ENCODE results near the gene GET4. TPM values are rescaled to one million over a fixed set of nuclear protein-coding genes. Genes with fewer than 3 reads are reported as not detected.
"Not testable (repeated sequence)": the region's sequence is repeated elsewhere in the genome, so short reads cannot be mapped to it uniquely, and the experiment has no call there.

The GET4 gene
- total RNA-seq, 1 experiment from 2014 or later = 96.7 TPM

- ChIA-PET CTCF (interaction anchor here (1.0 kb wide), 1 partner anchor 9 kb away, joined by 3 read pairs; no protein-coding TSS in a partner anchor), POLR2A (ENCODE audit: unreplicated experiment) (interaction anchor here (0.6 kb wide), 1 partner anchor 8 kb away, joined by 6 read pairs; no protein-coding TSS in a partner anchor)
- Histone ChIP-seq H3K4me1 (ENCODE audit: insufficient read depth, low read length) (peaks cover 15% of the 10 kb centered on the region), H3K36me3 (ENCODE audit: low read depth, low read length) (no peaks in the 10 kb centered on the region), H3K27me3 (ENCODE audit: low read length) (no peaks in the 10 kb centered on the region), H4K20me1 (ENCODE audit: low read length) (no peaks in the 10 kb centered on the region), H3K9me2 (replicated peaks; ENCODE audit: low read length) (no peaks in the 10 kb centered on the region), H3K4me2 (ENCODE audit: low read length) (peak overlapping the region; percentile 69), H2AFZ (ENCODE audit: low read length) (peak overlapping the region; percentile 58), H3K9me3 (ENCODE audit: low read length) (no peaks in the 10 kb centered on the region), H3F3A (ENCODE audit: low read length, unreplicated experiment) (no peaks in the 10 kb centered on the region), H3K9ac (ENCODE audit: low read length) (peak overlapping the region; percentile 57; the same call in 1 of the 2 replicates), H3K27ac (ENCODE audit: low read length) (peak overlapping the region; percentile 66), H3K4me3 (ENCODE audit: low read length) (peak overlapping the region; percentile 23; the same call in 1 of the 2 replicates), H3K79me2 (ENCODE audit: low read length) (no peaks in the 10 kb centered on the region)
- no TSS peak for BruUV-seq (replicated peaks)
- ATAC-seq (no peak), DNase-seq (no peak)
- TF ChIP-seq, protein P1, sequence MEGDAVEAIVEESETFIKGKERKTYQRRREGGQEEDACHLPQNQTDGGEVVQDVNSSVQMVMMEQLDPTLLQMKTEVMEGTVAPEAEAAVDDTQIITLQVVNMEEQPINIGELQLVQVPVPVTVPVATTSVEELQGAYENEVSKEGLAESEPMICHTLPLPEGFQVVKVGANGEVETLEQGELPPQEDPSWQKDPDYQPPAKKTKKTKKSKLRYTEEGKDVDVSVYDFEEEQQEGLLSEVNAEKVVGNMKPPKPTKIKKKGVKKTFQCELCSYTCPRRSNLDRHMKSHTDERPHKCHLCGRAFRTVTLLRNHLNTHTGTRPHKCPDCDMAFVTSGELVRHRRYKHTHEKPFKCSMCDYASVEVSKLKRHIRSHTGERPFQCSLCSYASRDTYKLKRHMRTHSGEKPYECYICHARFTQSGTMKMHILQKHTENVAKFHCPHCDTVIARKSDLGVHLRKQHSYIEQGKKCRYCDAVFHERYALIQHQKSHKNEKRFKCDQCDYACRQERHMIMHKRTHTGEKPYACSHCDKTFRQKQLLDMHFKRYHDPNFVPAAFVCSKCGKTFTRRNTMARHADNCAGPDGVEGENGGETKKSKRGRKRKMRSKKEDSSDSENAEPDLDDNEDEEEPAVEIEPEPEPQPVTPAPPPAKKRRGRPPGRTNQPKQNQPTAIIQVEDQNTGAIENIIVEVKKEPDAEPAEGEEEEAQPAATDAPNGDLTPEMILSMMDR (conservative IDR thresholded peaks at IDR 0.05; ENCODE audit: low read depth, low read length) = no peak
- TF ChIP-seq EZH2phosphoT487 (IDR thresholded peaks at IDR 0.05; ENCODE audit: borderline replicate concordance, low read length) (no peak), EZH2 (IDR thresholded peaks at IDR 0.05; ENCODE audit: low read length, unreplicated experiment) (no peak)
- intact Hi-C loops (cut with micrococcal nuclease) = no loop called here
Measured at GRCh38 chr7:922334-923107, 46.2 kb downstream of the GET4 start.

DNA sequence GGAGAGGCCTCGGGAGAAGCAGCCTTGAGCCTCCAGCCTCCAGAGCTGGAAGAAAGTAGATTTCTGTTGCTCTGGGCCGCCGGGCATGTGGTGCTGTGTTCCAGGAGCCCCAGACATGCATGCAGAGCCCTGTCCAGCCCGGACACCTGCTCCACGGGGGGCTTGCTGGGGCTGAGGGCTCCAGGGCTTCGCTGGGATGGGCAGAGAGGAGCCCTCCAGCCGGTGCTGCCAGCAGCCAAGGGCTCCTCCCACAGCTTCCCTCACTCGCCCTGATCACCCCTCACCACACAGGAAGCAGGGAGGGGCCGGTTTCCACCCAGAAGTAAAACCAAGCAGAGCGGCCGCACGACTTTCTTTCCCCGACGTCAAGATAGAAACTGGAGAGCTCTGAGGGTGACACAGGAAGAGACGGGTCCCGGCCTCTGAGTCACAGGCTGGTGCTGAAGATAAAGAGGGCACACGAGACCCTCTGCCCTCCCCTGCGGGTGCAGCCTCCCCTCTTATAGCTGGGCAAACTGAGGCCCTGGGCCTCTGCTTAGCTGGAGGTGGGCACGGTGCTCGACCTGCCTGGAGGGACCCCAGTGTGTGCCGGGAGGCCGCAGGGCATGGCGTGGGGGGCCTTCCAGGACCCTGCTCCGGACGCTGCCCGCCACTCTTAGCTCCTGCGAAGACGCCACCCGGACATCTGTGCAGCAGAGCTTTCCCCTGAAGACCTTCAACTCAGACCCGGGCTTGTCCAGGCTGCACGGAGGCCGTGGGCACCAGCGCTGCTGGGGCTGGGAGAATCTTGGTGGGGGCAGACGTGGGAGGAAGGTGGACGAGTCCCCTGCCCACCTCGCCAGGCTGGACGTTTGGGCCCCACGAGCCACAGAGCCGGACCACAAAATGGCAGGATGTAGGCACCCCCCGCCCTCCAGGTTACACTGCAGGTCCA lies 47.0 kb downstream of the GET4 start:
- no peaks in the 10 kb centered on the region for H3K36me3 ChIP-seq (ENCODE audit: low read depth, low read length)
- ChIA-PET CTCF (interaction anchor here (1.0 kb wide), 1 partner anchor 10 kb away, joined by 3 read pairs; no protein-coding TSS in a partner anchor), POLR2A (ENCODE audit: unreplicated experiment) (interaction anchor here (0.6 kb wide), 1 partner anchor 9 kb away, joined by 6 read pairs; no protein-coding TSS in a partner anchor)
- H2AFZ ChIP-seq (ENCODE audit: low read length) = peak overlapping the region; percentile 58
- H3K4me3 ChIP-seq (ENCODE audit: low read length) = peak overlapping the region; percentile 23; the same call in 1 of the 2 replicates
- H4K20me1 ChIP-seq (ENCODE audit: low read length) = no peaks in the 10 kb centered on the region
- H3K4me2 ChIP-seq (ENCODE audit: low read length) = peak overlapping the region; percentile 69
- H3F3A ChIP-seq (ENCODE audit: low read length, unreplicated experiment) = no peaks in the 10 kb centered on the region
- no TSS peak for BruUV-seq (replicated peaks)
- DNase-seq (peak; percentile 79), ATAC-seq (peak; percentile 89)
- H3K27ac ChIP-seq (ENCODE audit: low read length) = peak overlapping the region; percentile 66
- no peaks in the 10 kb centered on the region for H3K9me3 ChIP-seq (ENCODE audit: low read length)
- H3K9ac ChIP-seq (ENCODE audit: low read length) = peak overlapping the region; percentile 57
- TF ChIP-seq EZH2 (IDR thresholded peaks at IDR 0.05; ENCODE audit: low read length, unreplicated experiment) = no peak
- no peak for TF ChIP-seq EZH2phosphoT487 (IDR thresholded peaks at IDR 0.05; ENCODE audit: borderline replicate concordance, low read length)
- TF ChIP-seq, protein P1 (conservative IDR thresholded peaks at IDR 0.05; ENCODE audit: low read depth, low read length) = no peak
- H3K9me2 ChIP-seq (replicated peaks; ENCODE audit: low read length) = no peaks in the 10 kb centered on the region
- H3K79me2 ChIP-seq (ENCODE audit: low read length) = no peaks in the 10 kb centered on the region
- no peaks in the 10 kb centered on the region for H3K27me3 ChIP-seq (ENCODE audit: low read length)
- H3K4me1 ChIP-seq (ENCODE audit: insufficient read depth, low read length) = peaks cover 15% of the 10 kb centered on the region
- intact Hi-C loops (cut with micrococcal nuclease) = no loop called here

DNA sequence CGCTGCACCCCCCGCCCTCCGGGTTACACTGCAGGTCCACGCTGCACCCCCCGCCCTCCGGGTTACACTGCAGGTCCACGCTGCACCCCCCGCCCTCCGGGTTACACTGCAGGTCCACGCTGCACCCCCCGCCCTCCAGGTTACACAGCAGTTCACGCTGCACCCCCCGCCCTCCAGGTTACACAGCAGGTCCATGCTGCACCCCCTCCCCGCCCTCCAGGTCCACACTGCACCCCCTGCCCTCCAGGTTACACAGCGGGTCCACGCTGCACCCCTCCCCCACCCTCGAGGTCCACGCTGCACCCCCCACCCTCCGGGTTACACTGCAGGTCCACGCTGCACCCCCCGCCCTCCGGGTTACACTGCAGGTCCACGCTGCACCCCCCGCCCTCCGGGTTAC lies 47.7 kb downstream of the GET4 start:
- H3K9ac ChIP-seq (ENCODE audit: low read length); DNase-seq; intact Hi-C loops (cut with micrococcal nuclease); H3K27me3 ChIP-seq (ENCODE audit: low read length); H3K79me2 ChIP-seq (ENCODE audit: low read length); H3K27ac ChIP-seq (ENCODE audit: low read length); ATAC-seq; H3K9me3 ChIP-seq (ENCODE audit: low read length); H3F3A ChIP-seq (ENCODE audit: low read length, unreplicated experiment); POLR2A ChIA-PET (ENCODE audit: unreplicated experiment); H3K4me3 ChIP-seq (ENCODE audit: low read length); H4K20me1 ChIP-seq (ENCODE audit: low read length); H3K4me2 ChIP-seq (ENCODE audit: low read length); BruUV-seq (replicated peaks); CTCF ChIA-PET; H3K9me2 ChIP-seq (replicated peaks; ENCODE audit: low read length); H2AFZ ChIP-seq (ENCODE audit: low read length); H3K36me3 ChIP-seq (ENCODE audit: low read depth, low read length): not testable (repeated sequence)
- H3K4me1 ChIP-seq (ENCODE audit: insufficient read depth, low read length) = peaks cover 15% of the 10 kb centered on the region
